WTC11 (cell line): ENCODE measurements around the gene TCP11.

Experiments
- CBFB ChIP-seq: sonication (generic); formaldehyde crosslinking; IDR thresholded peaks from 2 replicates; pipeline ENCODE4 v1.8.1; 2022; ENCODE audit warnings: mild to moderate bottlenecking, low read depth, missing genetic modification reagents
- ESRRA ChIP-seq: sonication (generic); formaldehyde crosslinking; IDR thresholded peaks from 2 replicates; pipeline ENCODE4 v1.8.1; 2022; ENCODE audit warnings: mild to moderate bottlenecking, missing genetic modification reagents, borderline replicate concordance
- NFYB ChIP-seq: sonication (generic); formaldehyde crosslinking; conservative IDR thresholded peaks from 2 replicates; pipeline ENCODE4 v1.8.0; 2022; ENCODE audit warnings: low read depth, missing genetic modification reagents
- SMAD4 ChIP-seq: sonication (generic); formaldehyde crosslinking; IDR thresholded peaks from 2 replicates; pipeline ENCODE4 v1.8.0; 2022; ENCODE audit warnings: mild to moderate bottlenecking, missing genetic modification reagents
- SOX15 ChIP-seq: fragments of 250-450 bp; sonication (Bioruptor Pico); IDR thresholded peaks from 2 replicates; pipeline ENCODE4 v1.9.0; 2021; ENCODE audit warnings: mild to moderate bottlenecking
- SP1 ChIP-seq: sonication (generic); formaldehyde crosslinking; conservative IDR thresholded peaks from 2 replicates; pipeline ENCODE4 v1.8.1; 2022; ENCODE audit warnings: missing genetic modification reagents
- TEAD4 ChIP-seq: sonication (generic); formaldehyde crosslinking; IDR thresholded peaks from 2 replicates; pipeline ENCODE4 v1.8.0; 2022; ENCODE audit warnings: mild to moderate bottlenecking, missing genetic modification reagents
- TF ChIP-seq, protein P1 (sequence below): sonication (generic); formaldehyde crosslinking; IDR thresholded peaks from 2 replicates; pipeline ENCODE4 v1.8.1; 2023; ENCODE audit warnings: mild to moderate bottlenecking, missing genetic modification reagents, borderline replicate concordance
- TF ChIP-seq, protein P2 (sequence below): sonication (generic); formaldehyde crosslinking; IDR thresholded peaks from 2 replicates; pipeline ENCODE4 v1.8.0; 2022; ENCODE audit warnings: missing genetic modification reagents
- TF ChIP-seq, protein P3 (sequence below): sonication (generic); formaldehyde crosslinking; IDR thresholded peaks from 2 replicates; pipeline ENCODE4 v1.8.0; 2023; ENCODE audit warnings: mild to moderate bottlenecking, missing genetic modification reagents
- TF ChIP-seq, protein P4 (sequence below): fragments of 200-600 bp; IDR thresholded peaks from 2 replicates; pipeline ENCODE4 v1.8.0; 2022; ENCODE audit warnings: antibody characterized with exemption
- TF ChIP-seq, protein P5 (sequence below): sonication (generic); formaldehyde crosslinking; conservative IDR thresholded peaks from 2 replicates; pipeline ENCODE4 v1.8.1; 2022; ENCODE audit warnings: mild to moderate bottlenecking, missing genetic modification reagents

DNA sequence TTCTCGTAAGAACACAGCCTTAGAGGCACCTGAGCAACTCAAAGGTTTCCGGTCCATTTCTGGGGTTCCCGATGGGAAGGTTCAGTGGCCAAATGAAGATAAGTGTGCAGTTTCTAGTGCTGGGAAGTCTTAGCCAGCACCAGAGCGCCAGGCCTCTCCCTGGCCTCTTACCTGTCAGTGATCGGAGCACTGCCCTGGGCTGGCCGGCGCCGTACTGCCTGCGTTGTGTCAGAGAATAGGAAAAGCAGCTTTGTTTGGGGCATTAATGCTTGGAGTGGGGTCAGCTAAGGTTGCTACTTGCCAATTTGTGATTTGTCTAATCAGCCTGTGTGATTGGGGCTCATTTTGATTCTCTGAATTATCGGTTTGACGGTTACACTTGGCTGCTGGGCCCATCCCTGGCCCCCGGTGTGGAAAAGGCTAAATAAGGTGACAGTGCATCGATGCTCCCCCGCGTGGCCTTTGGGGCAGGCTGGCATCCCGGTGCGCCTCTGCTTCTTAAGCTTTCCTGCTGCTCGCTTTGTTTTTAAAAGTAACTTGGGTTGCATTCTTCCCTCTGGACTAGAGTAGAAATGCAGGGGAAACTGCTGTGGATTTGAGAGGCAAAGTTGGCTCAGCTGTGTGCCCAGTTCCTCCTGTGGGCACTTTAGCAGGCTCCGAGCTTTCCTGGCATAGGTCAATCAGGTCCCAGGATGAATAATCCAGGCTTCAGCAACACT is 51.8 kb downstream of the TCP11 start:
- TF ChIP-seq ESRRA (CRISPR knock-in tag) (no peak), CBFB (CRISPR knock-in tag) (no peak), TEAD4 (CRISPR knock-in tag) (no peak), SOX15 (no peak), NFYB (no peak), SMAD4 (CRISPR knock-in tag) (no peak), SP1 (CRISPR knock-in tag) (no peak)
- TF ChIP-seq, protein P1, sequence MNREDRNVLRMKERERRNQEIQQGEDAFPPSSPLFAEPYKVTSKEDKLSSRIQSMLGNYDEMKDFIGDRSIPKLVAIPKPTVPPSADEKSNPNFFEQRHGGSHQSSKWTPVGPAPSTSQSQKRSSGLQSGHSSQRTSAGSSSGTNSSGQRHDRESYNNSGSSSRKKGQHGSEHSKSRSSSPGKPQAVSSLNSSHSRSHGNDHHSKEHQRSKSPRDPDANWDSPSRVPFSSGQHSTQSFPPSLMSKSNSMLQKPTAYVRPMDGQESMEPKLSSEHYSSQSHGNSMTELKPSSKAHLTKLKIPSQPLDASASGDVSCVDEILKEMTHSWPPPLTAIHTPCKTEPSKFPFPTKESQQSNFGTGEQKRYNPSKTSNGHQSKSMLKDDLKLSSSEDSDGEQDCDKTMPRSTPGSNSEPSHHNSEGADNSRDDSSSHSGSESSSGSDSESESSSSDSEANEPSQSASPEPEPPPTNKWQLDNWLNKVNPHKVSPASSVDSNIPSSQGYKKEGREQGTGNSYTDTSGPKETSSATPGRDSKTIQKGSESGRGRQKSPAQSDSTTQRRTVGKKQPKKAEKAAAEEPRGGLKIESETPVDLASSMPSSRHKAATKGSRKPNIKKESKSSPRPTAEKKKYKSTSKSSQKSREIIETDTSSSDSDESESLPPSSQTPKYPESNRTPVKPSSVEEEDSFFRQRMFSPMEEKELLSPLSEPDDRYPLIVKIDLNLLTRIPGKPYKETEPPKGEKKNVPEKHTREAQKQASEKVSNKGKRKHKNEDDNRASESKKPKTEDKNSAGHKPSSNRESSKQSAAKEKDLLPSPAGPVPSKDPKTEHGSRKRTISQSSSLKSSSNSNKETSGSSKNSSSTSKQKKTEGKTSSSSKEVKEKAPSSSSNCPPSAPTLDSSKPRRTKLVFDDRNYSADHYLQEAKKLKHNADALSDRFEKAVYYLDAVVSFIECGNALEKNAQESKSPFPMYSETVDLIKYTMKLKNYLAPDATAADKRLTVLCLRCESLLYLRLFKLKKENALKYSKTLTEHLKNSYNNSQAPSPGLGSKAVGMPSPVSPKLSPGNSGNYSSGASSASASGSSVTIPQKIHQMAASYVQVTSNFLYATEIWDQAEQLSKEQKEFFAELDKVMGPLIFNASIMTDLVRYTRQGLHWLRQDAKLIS (CRISPR knock-in tag) = no peak
- TF ChIP-seq, protein P2, sequence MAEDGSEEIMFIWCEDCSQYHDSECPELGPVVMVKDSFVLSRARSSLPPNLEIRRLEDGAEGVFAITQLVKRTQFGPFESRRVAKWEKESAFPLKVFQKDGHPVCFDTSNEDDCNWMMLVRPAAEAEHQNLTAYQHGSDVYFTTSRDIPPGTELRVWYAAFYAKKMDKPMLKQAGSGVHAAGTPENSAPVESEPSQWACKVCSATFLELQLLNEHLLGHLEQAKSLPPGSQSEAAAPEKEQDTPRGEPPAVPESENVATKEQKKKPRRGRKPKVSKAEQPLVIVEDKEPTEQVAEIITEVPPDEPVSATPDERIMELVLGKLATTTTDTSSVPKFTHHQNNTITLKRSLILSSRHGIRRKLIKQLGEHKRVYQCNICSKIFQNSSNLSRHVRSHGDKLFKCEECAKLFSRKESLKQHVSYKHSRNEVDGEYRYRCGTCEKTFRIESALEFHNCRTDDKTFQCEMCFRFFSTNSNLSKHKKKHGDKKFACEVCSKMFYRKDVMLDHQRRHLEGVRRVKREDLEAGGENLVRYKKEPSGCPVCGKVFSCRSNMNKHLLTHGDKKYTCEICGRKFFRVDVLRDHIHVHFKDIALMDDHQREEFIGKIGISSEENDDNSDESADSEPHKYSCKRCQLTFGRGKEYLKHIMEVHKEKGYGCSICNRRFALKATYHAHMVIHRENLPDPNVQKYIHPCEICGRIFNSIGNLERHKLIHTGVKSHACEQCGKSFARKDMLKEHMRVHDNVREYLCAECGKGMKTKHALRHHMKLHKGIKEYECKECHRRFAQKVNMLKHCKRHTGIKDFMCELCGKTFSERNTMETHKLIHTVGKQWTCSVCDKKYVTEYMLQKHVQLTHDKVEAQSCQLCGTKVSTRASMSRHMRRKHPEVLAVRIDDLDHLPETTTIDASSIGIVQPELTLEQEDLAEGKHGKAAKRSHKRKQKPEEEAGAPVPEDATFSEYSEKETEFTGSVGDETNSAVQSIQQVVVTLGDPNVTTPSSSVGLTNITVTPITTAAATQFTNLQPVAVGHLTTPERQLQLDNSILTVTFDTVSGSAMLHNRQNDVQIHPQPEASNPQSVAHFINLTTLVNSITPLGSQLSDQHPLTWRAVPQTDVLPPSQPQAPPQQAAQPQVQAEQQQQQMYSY = no peak
- TF ChIP-seq, protein P3, sequence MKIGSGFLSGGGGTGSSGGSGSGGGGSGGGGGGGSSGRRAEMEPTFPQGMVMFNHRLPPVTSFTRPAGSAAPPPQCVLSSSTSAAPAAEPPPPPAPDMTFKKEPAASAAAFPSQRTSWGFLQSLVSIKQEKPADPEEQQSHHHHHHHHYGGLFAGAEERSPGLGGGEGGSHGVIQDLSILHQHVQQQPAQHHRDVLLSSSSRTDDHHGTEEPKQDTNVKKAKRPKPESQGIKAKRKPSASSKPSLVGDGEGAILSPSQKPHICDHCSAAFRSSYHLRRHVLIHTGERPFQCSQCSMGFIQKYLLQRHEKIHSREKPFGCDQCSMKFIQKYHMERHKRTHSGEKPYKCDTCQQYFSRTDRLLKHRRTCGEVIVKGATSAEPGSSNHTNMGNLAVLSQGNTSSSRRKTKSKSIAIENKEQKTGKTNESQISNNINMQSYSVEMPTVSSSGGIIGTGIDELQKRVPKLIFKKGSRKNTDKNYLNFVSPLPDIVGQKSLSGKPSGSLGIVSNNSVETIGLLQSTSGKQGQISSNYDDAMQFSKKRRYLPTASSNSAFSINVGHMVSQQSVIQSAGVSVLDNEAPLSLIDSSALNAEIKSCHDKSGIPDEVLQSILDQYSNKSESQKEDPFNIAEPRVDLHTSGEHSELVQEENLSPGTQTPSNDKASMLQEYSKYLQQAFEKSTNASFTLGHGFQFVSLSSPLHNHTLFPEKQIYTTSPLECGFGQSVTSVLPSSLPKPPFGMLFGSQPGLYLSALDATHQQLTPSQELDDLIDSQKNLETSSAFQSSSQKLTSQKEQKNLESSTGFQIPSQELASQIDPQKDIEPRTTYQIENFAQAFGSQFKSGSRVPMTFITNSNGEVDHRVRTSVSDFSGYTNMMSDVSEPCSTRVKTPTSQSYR (CRISPR knock-in tag) = no peak
- TF ChIP-seq, protein P4, sequence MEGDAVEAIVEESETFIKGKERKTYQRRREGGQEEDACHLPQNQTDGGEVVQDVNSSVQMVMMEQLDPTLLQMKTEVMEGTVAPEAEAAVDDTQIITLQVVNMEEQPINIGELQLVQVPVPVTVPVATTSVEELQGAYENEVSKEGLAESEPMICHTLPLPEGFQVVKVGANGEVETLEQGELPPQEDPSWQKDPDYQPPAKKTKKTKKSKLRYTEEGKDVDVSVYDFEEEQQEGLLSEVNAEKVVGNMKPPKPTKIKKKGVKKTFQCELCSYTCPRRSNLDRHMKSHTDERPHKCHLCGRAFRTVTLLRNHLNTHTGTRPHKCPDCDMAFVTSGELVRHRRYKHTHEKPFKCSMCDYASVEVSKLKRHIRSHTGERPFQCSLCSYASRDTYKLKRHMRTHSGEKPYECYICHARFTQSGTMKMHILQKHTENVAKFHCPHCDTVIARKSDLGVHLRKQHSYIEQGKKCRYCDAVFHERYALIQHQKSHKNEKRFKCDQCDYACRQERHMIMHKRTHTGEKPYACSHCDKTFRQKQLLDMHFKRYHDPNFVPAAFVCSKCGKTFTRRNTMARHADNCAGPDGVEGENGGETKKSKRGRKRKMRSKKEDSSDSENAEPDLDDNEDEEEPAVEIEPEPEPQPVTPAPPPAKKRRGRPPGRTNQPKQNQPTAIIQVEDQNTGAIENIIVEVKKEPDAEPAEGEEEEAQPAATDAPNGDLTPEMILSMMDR = no peak
- TF ChIP-seq, protein P5, sequence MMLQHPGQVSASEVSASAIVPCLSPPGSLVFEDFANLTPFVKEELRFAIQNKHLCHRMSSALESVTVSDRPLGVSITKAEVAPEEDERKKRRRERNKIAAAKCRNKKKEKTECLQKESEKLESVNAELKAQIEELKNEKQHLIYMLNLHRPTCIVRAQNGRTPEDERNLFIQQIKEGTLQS (CRISPR knock-in tag) = no peak
